ENCODE data around the gene QKI.

Gene QKI

GRCh38 chr6:163617549-163617948 lies 203.0 kb downstream of the QKI start:
- DNase-seq (ENCODE audit: low spot score), result no peak

- DNase-seq (ENCODE audit: low spot score), result no peak
Measured at GRCh38 chr6:163620101-163620500, 205.6 kb downstream of the QKI start.

- DNase-seq (ENCODE audit: low spot score), result no peak
Measured at GRCh38 chr6:163620670-163621330, 206.3 kb downstream of the QKI start.

- DNase-seq (ENCODE audit: low spot score), result no peak
Measured at GRCh38 chr6:163625265-163625664, 210.7 kb downstream of the QKI start.

- no peak for DNase-seq (ENCODE audit: low spot score)
Measured at GRCh38 chr6:163626073-163626867, 211.8 kb downstream of the QKI start.

GRCh38 chr6:163627274-163628062 lies 212.9 kb downstream of the QKI start:
- DNase-seq (ENCODE audit: low spot score), result no peak
